ENCODE data around the gene CRIP2.

- TF ChIP-seq, protein P1, sequence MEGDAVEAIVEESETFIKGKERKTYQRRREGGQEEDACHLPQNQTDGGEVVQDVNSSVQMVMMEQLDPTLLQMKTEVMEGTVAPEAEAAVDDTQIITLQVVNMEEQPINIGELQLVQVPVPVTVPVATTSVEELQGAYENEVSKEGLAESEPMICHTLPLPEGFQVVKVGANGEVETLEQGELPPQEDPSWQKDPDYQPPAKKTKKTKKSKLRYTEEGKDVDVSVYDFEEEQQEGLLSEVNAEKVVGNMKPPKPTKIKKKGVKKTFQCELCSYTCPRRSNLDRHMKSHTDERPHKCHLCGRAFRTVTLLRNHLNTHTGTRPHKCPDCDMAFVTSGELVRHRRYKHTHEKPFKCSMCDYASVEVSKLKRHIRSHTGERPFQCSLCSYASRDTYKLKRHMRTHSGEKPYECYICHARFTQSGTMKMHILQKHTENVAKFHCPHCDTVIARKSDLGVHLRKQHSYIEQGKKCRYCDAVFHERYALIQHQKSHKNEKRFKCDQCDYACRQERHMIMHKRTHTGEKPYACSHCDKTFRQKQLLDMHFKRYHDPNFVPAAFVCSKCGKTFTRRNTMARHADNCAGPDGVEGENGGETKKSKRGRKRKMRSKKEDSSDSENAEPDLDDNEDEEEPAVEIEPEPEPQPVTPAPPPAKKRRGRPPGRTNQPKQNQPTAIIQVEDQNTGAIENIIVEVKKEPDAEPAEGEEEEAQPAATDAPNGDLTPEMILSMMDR (IDR thresholded peaks at IDR 0.05; ENCODE audit: insufficient read depth, low read depth, low read length) = no peak
- TF ChIP-seq EZH2 (IDR thresholded peaks at IDR 0.05; ENCODE audit: insufficient read depth, low read length) = no peak
Observed at GRCh38 chr14:105450864-105451720, 23.5 kb upstream of the CRIP2 start.
